ENCODE measurements around the gene KCND3.

The KCND3 gene

DNA sequence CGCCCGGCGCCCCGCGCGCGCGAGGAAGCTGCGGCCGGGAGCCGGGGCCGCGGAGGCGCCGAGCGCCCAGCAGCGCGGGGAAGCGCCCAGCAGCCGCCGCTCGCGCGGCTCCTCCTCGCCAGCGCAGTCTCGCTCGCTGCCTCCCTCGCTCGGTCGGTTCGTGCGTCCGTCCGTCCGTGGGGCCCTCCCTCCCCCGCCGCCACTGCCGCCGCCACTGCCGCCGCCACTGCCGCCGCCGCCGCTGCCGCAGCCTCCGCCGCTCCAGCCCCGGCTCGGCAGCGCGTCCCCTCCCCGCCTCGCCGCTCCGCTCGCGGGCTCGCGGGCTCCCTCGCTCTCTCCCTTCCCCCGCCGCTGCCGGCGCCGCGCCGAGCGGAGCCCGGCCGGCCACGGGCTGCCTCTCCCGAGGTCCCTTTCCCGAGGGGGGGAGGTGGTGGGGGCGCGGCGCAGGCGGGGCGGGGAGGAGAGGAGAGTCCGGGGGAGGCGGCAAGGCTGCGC lies at the start of gene KCND3:
KCND3 (minus strand) TSS at position 138 of the 495 bp plus-strand sequence.
- peak; percentile 39 for DNase-seq

DNA sequence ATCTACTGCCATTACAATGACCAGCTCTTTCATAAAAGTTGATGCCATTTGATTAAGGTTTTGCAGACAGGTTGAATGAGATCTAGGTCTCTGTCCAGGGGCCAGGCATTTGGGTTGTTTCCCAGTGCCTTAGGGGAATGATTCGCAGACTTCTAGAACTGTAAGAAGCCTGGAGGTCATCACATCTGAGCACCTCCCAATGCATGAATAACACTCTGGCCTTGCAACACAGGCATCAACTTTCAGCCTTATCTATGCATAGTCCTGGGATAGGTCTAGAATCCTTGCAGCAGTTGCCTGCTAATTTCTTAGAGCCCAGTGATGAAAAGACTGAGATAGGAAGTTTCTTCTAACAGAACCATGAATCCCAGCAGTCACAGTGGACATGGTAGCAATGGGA lies 44.8 kb upstream of the KCND3 start:
- peak; percentile 15 for DNase-seq

DNA sequence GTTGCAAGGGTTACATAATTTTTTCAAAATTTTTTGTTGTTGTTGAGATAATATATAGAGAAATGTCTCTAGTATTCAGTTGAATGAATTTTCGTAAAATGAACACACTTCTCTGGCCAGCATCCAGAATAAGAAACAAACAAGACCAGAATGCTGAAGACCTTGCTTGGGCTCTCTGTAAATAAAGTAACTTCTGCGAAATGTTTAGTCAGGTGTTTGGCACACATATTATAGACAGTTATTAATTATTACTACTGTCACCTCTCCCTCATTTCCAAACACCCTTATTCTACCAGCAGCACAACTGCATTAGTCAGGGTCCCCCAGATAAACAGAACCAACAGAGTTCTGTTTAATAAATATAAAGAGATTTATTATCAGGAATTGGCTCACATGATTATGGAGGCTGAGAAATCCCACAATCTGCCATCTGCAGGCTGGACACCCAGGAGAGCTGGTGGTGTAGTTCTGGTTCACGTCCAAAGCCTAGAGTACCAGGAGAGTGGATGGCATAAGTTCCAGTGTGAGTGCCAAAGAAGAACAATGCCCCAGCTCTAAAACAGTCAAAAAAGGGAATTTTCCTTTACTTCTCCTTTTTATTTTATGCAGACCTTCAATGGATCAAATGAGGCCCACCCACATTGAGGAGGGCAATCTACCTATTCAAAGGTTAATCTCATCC lies 44.1 kb upstream of the KCND3 start:
- DNase-seq: no peak

DNA sequence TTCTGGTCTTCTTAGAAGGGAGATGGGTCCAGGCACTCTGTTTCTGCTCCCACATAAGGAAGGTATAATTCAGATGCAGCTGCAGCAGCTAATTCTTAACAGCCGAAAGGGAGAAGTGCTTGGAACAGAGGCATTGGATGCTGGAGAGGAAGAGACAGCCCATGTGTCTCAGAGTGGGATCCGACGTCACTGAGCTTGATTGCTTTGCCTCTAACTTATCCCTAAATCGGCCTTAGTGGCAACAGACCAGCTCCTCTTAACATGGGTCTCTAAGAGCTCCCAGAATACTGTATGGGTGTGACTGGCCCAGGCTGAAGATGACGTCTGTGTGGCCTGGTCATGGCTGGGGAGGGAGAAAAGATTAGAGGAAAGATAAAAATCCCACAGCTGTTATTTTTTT lies 40.7 kb upstream of the KCND3 start:
- no peak for DNase-seq

DNA sequence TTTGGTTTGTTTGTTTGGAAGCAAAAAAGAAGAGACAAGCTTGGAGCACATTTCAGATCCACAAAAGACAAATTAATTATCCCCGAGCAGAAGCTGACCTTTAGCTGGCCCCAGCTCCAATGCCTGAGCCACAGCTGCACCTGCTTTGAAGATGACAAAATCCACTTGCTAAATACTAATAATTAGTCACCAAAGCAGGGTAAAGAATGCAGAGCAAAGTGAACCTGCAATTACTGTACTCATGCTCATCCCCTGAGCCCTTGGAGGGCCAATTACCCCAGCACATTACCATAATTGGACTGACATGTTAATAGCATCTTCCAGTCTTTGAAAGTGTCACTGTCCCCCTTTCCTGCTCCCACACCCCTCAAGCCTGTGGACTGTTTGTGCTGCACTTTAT lies 38.2 kb upstream of the KCND3 start:
- no peak for DNase-seq

DNA sequence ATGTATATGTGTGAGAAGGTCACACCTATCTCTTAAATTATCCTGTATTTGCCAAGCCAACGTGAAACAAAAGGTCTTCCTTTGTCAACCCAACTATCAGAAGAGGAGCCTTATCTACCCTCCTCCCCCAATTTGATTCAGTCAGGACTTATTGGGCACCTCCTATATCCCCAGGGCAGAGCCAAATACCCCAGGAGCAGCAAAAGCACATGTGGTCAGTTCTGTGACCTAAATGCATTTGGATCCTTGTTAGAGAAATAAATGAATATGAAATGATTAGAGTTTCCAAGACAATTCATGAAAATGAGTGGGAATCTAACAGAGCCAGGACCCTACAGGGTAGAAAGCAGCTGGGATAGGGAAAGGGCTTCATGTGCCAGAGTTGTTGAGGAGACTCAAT lies 37.0 kb upstream of the KCND3 start:
- no peak for DNase-seq

DNA sequence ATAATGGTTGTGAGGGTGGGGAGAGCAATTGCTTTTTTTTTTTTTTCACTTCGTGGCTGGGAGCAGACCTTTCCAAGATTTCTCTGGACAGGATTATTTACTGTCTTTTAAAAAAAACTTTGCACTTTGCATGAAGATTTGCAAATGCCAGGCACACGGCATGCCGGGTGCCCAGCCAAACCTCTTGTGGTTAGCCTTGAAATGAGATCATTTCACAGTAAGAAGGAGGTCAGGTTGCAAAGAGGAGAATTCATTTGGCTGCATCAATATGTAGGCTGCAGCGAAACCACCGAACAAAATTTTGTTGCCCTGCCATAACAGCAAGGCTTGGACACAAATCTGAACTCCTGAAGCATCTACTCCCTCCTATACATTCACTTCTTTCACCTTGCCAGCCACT lies 36.5 kb upstream of the KCND3 start:
- DNase-seq: peak; percentile 42

DNA sequence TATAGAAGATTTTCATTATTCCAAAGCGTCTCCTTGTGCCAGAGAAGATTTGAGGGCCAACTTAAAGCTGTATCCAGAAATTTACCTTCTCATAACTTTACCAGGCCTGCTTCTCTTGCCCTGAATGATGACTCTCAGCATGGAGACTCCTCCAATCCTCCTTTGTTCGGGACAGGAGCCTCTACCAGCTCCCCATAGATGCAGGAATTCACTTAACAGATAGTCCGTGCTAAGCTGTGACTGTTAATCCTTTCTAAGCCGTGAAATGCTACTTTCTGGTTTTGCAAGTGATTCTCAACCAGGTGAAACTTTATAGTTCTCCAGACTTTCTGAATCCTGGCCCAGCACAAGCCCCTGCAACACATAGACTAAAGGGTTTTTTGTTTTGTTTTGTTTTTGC lies 31.8 kb upstream of the KCND3 start:
- DNase-seq: no peak

DNA sequence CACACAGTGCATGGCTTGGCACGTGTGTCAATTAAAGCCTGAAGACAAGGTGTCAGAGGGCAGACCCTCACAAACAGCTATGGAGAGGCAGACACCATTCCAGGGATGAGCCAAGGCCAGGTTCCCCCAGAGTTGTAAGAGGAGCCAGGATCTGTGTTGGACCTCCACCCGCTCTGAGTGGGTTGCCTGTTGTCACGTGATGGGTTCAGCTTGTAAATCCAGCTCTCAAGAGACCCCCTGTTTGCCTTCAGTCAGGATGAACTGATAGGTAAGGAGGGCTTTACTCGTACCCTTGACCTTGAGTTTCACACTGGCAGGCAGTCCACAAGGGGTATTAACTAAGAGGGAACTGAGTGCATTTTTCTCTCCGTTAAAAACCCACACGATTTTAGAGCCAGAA lies 27.7 kb upstream of the KCND3 start:
- DNase-seq: no peak

DNA sequence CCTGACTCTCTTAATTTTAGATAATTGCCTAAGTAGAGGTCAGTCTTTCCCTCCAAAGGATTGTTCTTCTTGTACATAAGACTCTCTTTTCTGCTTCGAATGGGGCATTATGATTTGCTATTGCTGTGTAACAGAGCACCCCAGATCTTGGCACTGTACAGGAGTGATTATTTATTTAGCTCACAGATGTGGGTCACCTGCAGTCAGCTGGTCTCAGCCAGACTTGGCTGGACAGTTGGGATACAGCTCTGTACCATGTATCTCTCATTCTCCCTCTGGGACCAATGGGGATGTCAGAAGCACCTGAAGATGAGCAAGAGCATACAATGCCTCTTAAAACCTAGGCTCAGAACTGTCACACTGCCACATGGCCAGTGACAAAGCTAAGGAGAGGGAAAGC lies 23.4 kb upstream of the KCND3 start:
- no peak for DNase-seq

DNA sequence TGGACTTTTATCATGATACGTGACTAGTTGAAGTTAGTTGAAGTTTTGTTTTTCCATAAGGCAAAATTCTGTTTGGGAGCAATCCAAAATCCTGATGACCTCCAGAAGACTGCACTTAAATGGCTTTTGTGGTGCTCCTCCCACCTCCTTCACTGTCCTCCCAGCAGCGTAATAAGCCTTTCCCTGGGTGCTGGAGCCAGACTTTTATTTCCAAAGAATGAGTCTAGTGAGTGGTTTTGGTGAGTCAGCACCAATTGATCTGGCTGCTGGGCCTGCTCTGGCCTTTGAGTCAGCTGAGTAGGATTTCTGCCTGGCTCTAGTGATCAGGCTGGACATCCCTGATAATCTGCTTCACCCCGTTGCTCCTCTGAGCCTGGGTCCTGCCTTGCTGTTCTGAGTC lies 21.7 kb upstream of the KCND3 start:
- DNase-seq: peak; percentile 55

DNA sequence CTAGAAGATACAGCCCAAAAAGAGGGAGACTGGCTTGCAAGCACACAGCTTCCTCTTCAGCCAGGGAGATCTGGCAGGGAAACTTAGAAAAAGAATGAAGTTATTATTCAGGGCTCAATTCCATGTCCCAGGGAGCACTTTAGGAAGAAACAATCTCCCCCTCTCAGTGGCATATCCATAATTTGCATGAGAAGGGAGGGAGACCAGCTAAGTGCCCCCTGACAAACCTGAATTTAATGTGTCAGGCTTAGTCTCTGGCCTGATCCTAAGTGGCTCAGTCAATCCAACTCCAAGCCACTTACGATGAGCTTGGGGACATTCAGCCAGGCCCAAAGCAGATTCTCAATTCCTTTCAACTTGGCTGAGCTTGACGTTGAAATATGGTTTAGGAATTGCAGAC lies 17.7 kb upstream of the KCND3 start:
- DNase-seq: no peak

DNA sequence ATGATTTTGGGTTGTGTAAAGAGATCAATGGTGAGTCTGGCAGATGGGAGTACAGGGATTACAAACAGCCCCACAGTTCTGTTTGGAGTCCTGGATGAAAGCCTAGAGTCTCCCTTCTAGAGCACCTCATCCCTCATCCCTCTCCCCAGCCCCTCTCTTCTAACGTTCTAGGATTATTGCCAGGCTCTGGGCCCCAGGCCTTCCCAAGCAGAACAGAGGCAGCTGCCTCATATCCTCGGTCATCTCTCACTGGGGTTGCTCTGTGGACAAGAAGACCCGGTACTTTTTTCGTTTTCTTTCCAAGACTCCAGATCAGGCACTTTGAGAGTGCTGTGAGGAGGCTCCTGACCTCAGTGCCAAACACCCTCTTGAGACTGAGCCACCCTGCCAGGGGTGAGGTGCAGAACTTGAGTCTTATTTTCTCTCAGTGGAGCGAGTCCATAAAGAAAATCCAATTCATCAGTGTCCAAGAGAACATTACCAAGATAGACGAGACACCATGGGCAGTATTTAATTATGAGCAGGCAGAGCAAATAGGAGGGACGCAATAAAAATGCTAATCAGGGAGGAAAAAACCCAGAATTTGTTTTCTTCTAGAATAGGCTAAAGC lies 17.1 kb upstream of the KCND3 start:
- DNase-seq: no peak

DNA sequence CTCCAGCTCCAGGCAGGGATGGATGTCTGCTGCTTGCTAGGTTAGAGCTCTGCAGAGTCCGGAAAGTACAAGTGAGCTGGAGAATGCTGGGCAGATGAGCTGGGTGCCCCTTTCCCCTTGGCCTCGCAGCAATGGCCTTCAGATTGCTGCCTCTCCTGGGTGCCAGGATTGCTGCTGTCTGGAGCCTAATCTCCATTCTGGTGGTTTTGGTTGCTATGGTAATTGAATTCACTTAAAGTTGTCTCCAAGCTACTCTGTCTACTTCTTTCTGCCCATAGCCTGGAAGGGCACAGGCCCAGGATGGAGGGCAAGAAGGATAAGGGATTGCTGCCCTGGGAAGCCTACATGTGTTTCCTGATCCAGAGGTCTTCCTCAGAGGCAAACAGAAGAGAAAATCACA lies 14.6 kb upstream of the KCND3 start:
- no peak for DNase-seq

DNA sequence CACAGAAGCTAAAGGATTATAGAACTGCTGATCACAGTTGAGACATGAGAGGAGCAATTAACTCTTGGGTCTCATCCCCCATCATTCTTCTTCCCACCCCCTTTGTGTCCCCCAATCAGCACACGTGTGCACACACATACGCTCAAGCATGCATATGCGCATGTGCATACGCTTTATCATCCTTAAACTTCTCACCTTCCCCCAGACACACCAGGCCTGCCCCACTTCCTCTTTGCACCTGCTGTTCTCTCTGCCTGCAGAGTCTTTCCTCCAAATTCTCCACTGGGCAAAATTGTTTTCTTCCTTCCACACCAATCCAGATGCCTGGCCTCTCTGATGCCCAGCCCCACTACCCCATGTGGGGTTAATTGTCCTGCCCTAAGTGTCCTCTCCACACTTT lies 13.0 kb upstream of the KCND3 start:
- DNase-seq: no peak

DNA sequence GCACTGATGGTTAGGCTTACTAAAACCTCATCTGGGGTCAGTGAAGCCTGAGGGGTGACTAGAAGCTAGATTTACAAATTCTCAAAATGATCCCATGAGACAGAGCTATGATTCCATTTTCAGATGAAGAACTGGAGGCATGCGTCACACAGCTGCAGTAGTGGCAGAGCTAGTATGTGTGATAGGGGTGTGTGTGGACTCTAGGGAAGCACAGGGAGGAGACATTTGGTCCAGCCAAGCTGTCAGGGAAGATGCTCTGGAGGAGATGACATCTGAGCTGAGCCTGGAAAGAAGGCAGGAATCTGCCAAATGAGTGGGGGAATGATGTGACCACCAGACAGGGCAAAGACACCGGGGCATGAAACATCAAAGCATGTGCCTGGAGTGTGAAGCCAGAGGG lies 12.0 kb upstream of the KCND3 start:
- no peak for DNase-seq

DNA sequence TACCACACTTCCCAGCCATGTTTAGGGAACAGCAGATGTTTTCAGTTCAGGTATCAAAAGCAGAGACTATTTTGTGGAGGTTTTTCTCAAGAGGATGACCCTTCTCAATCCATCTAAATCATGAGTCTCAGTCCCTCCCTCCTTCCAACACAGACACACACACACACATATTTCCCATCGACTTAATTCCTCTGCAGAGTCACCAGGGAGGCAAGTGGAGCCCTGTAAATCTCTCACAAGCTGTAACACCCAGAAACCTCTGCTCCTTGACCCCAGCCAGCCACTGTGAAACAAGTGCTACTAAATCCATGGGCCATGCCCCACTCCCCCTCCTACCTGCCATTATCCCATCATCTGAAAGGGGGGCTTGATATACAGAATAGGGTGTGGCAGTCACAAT lies 10.6 kb upstream of the KCND3 start:
- no peak for DNase-seq

DNA sequence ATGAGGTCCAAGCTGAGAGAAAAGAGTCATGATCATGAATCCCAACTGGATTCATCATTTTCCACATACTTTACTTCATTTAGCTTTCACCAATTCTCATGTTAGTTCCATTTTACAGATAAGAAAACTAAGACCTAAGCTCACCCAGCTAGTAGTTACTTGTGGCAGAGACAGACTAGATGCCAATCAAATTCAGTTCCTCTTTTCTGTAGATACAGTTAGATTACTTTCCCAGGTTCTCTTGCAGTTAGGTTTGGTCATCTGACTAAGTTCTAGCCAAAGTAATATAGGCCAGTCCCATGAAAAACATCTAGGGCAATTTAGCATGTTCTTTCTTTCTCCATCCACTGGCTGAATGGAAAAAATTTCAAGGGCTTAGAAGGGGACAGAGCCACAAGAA lies 8.9 kb upstream of the KCND3 start:
- no peak for DNase-seq

DNA sequence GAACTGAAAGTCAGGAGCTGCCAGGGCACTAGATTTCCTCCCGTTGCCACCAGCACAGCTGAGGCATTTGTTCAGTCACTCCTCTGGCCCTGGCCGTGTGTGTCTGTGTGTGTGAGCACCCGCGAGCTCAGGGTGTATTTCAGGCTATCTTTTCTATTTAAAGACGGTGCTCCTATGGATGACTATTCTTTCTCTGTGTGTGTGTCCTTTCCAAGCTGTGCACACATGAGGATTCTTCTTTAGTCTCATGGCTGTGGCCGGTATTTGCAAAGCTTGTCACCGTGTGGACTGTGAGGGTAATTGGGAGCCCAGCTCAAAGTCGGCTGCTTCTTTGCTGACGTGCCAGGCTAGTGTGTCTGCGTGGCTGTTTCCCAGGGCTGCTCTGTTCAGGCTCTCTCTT lies 3.0 kb upstream of the KCND3 start:
- DNase-seq: no peak

DNA sequence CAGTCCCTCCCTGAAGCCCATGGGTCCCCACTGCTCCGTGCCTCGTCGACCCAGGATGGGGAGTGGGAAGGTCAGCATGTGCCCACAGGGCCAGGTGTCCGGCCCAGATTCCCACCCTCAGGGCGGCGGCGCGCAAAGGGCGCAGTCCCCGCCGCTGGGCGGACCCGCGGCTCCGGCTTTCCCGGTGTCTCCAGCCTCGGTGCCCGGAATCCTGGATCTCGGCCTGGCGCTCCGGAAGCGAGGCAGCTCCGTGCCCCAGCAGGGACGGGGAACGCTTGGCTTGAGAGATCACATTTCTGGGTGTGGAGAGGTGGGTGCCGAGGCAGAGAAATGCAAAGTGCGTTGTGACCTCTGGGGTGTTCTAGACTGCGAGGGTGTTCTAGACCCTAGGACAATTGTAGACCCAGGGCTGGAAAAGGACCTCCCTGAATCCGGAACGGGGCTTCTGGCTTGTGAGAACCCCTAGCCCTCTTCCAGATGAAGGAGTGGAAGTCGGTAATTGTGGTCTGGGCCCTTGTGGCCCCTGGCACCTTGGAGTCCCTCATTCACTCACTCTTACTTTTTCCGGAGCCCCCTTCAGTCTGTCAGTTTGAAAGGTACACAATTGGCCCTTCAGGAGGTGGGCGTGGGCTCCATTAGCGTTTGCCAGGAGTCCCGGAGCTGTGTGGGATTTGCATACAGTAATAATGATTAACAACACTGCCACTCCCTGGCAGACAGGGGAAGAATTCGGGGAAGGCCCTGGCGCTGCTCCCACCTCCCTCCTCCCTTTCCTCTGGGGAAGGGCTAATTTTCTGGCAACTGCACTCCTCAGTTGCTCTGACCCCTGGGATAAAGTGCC lies 1.6 kb upstream of the KCND3 start:
- peak; percentile 74 for DNase-seq

DNA sequence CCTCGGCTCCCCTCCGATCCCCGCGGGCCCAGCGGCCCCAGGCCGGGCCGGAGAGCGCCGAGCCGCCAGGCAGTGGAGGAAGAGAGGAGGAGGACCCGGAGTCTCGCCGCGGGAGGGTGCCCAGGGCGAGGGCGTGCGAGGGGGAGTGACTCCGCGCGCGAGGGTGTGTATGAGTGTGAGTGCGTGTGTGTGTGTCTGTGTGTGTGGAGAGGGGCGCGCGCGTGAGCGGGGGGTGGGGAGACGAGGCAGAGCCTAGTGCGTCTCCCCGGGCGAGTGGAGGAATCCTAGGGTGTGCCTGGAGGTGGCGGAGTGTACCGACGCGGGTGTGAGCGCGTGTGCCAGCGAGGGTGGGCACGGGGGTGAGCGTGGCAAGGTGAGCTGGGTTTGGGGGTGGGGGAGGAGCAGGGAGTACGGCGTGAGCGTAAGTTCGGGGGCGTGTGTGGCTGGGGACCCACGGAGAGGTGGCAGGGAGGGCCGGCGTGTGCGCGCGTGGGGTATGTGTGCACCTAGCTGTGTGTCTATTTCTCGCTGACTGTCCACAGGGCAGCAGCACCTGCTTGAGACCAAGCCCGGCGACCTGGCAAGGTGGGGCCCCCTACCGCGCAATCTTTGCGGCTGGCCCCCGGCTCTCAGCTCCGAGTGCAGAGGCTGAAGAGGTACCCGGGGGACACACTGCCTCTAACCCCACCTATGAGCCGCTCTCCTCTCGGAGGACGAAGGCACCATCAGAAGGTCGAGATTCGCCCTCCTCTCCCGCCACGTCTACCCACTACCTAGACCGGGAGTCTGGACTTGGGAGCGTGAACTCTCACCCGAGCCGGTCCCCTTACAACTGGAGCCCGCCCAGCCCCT lies 784 bp upstream of the KCND3 start:
- peak; percentile 31 for DNase-seq

DNA sequence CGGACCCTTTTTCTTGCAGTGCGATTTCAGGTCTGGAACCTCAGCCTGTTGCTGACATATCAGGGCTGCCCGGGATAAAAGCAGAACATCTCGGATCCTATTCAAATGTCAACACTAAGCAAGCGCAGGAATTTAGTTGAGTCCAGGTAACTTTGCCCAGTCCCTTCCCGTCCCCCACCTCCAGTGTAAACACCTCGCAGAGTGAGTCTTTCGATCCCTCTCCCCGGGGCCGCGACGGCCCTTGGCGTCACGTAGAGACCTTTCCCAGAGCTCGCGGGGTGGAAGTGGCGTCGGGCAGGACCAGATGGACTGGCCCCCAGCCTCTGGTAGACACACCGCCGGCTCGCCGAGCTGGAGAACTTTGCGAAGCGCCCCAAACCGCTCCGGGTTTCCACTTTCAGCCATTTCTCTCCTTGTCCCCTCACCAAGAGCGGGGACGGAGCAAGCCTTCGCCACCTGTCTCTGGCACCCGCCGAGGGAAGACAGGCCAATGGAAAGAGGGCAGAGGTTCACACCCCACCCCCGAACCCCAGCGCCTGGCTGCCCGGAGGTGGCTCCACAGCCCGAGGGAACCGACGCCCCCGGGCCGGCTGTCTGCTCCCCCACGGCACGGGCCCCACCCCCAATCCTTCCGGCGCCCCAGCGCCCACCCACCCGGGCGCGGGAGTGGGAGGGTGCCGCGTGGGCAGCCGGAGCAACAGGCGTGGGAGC lies 570 bp downstream of the KCND3 start:
- DNase-seq: no peak

DNA sequence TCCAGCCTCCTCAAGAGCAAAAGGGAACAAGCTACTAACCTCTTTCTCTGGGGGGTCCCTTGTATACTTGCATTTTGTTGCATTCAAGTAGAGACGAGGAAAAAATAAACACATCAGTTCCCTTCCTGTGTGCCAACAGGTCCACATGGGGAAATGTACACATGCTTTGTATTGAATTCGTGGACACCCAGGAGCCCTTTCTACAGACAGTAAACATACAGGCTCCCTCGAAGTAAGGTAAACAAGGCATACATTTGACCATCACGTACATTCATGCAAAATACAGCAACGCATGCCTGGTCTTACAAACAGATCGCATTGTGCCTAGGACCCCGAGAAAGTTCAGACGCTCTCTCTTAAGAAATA lies 1.1 kb downstream of the KCND3 start:
- DNase-seq: no peak

Data from NCI-H226 (cell line).